ENCODE results near the gene SORCS2. TPM values are rescaled to one million over a fixed set of nuclear protein-coding genes. Genes with fewer than 3 reads are reported as not detected.

Gene SORCS2
- total and polyA plus RNA-seq, 2 of the 4 experiments (the other 2 are of a cell fraction) = 0.36 to 0.62 TPM

GRCh38 chr4:7272404-7272803 is 80.1 kb downstream of the SORCS2 start:
- no TSS peak for BruUV-seq (replicated peaks)

More at GRCh38 chr4:7272404-7272803, 80.1 kb downstream of the SORCS2 start:
- Histone ChIP-seq H2AK5ac (ENCODE audit: low read depth, low read length) (no peak overlapping the region), H4K5ac (ENCODE audit: low read depth, low read length) (no peak overlapping the region), H3K9ac (ENCODE audit: low read depth, low read length) (no peak overlapping the region), H2AK9ac (replicated peaks; ENCODE audit: low read depth, low read length, poor library complexity) (no peak overlapping the region), H3K4ac (ENCODE audit: low read depth, low read length) (no peak overlapping the region), H3K9me3 (ENCODE audit: control insufficient read depth, insufficient read depth, low read length) (peaks cover 5% of the 10 kb centered on the region), H3K4me2 (ENCODE audit: low read depth, low read length) (no peak overlapping the region), H3K4me3 (ENCODE audit: insufficient read depth, low read depth, low read length) (no peak overlapping the region), H4K20me1 (ENCODE audit: insufficient read depth, low read length) (no peaks in the 10 kb centered on the region), H4K8ac (ENCODE audit: low read depth in 2 of 2, low read length in 2 of 2) (no peak overlapping the region), H4K91ac (ENCODE audit: insufficient read depth, low read depth, low read length) (no peak overlapping the region), H2BK20ac (ENCODE audit: low read depth, low read length) (no peak overlapping the region), H3K23ac (ENCODE audit: low read depth, low read length) (no peak overlapping the region), H3K18ac (ENCODE audit: low read depth, low read length) (no peak overlapping the region), H3K9me1 (ENCODE audit: insufficient read depth, low read length) (no peaks in the 10 kb centered on the region), H3K56ac (ENCODE audit: extremely low read depth, insufficient read depth, low read length) (no peak overlapping the region), H2AFZ (replicated peaks; ENCODE audit: low read length, poor library complexity) (no peak overlapping the region), H2BK5ac (ENCODE audit: low read depth, low read length, poor library complexity, severe bottlenecking) (no peak overlapping the region), H3K4me1 (ENCODE audit: control insufficient read depth, insufficient read depth, low read length) (no peaks in the 10 kb centered on the region), H2BK15ac (ENCODE audit: low read depth, low read length) (no peak overlapping the region), H3K27me3 (ENCODE audit: control insufficient read depth, insufficient read depth, low read length) (peaks cover 48% of the 10 kb centered on the region), H2BK120ac (ENCODE audit: low read depth, low read length) (no peak overlapping the region), H3K14ac (replicated peaks; ENCODE audit: low read depth, low read length) (no peak overlapping the region), H3K27ac (ENCODE audit: insufficient read depth, low read length) (no peak overlapping the region), H3K79me1 (ENCODE audit: low read depth in 1 of 2, low read length in 2 of 2) (no peaks in the 10 kb centered on the region), H3K36me3 (ENCODE audit: control insufficient read depth, insufficient read depth, low read length) (no peaks in the 10 kb centered on the region)
- POLR2A ChIA-PET (ENCODE audit: unreplicated experiment) = no interaction called here
- dilution Hi-C loops (cut with HindIII; ENCODE audit: low sequenced_read_pairs, unreplicated experiment) = no loop called here
- CTCF ChIA-PET = no interaction called here
- ATAC-seq (ENCODE audit: low read depth) (no peak), DNase-seq (no peak)
- 73% methylated on average over 3 of the region's 10 CpGs; no CpG with 5 or more reads in 1 of the 2 experiments for WGBS, 2 experiments (ENCODE audit: extremely low coverage in 2 of 2, insufficient read length in 1 of 2)
- intact Hi-C loops (cut with micrococcal nuclease) = no loop called here
- in situ Hi-C loops (cut with MboI; ENCODE audit: low sequenced_read_pairs) = no loop called here
- TF ChIP-seq USF2 (IDR thresholded peaks at IDR 0.05; ENCODE audit: low read depth, low read length) = no peak
- no peak for TF ChIP-seq RAD21 (IDR thresholded peaks at IDR 0.05; ENCODE audit: low read length)
- TF ChIP-seq BHLHE40 (IDR thresholded peaks at IDR 0.05; ENCODE audit: low read depth, low read length) = no peak
- TF ChIP-seq RFX5 (IDR thresholded peaks at IDR 0.05; ENCODE audit: low read depth, low read length) = no peak
- TF ChIP-seq RCOR1 (IDR thresholded peaks at IDR 0.05; ENCODE audit: insufficient replicate concordance, low read length) = no peak
- no peak for TF ChIP-seq CTCF (conservative IDR thresholded peaks at IDR 0.05; ENCODE audit: low read depth, low read length)
- TF ChIP-seq NFE2L2 (IDR thresholded peaks at IDR 0.05; ENCODE audit: low read depth, low read length) = no peak
- no peak for TF ChIP-seq SMC3 (IDR thresholded peaks at IDR 0.05; ENCODE audit: low read depth, low read length)
- TF ChIP-seq MXI1 (IDR thresholded peaks at IDR 0.05; ENCODE audit: borderline replicate concordance, low read depth, low read length) = no peak
- TF ChIP-seq CEBPB (IDR thresholded peaks at IDR 0.05; ENCODE audit: low read depth, low read length) = no peak
